ACC112 (cell line): ENCODE results near the gene PARP12.

Experiments
- H2AFZ ChIP-seq: fragments of 200-600 bp; sonication (generic); one replicate; pipeline ENCODE4 v1.6.0; 2017; ENCODE audit warnings: antibody characterized with exemption, low read length; ENCODE audit not compliant: unreplicated experiment
- H3K27ac ChIP-seq: fragments of 200-600 bp; sonication (generic); 2 replicates; pipeline ENCODE4 v1.5.1; 2014; ENCODE audit warnings: low read depth, mild to moderate bottlenecking, antibody characterized with exemption, low read length, moderate library complexity
- H3K27me3 ChIP-seq: fragments of 200-600 bp; sonication (generic); 2 replicates; pipeline ENCODE4 v1.6.1; 2014; ENCODE audit warnings: mild to moderate bottlenecking, antibody characterized with exemption, low read length, moderate library complexity, mixed read lengths; ENCODE audit not compliant: insufficient read depth
- H3K36me3 ChIP-seq: fragments of 200-600 bp; sonication (generic); 2 replicates; pipeline ENCODE4 v1.6.1; 2016; ENCODE audit warnings: mild to moderate bottlenecking, antibody characterized with exemption, low read length, moderate library complexity, mixed read lengths; ENCODE audit not compliant: insufficient read depth
- H3K4me1 ChIP-seq: fragments of 200-600 bp; sonication (generic); one replicate; pipeline ENCODE4 v1.6.1; 2016; ENCODE audit warnings: low read length, mixed read lengths; ENCODE audit not compliant: insufficient read depth, unreplicated experiment, control insufficient read depth
- H3K4me3 ChIP-seq: fragments of 200-600 bp; sonication (generic); 2 replicates; pipeline ENCODE4 v1.5.1; 2014; ENCODE audit warnings: mild to moderate bottlenecking, low read depth, low read length
- H3K79me2 ChIP-seq: fragments of 200-600 bp; sonication (generic); one replicate; pipeline ENCODE4 v1.6.0; 2016; ENCODE audit warnings: low read length; ENCODE audit not compliant: control insufficient read depth, unreplicated experiment, insufficient read depth

Gene PARP12

GRCh38 chr7:140004672-140005071 lies 58.1 kb downstream of the PARP12 start:
- H2AFZ ChIP-seq = no peak overlapping the region
- no peak overlapping the region for H3K4me3 ChIP-seq
- no peaks in the 10 kb centered on the region for H3K27me3 ChIP-seq

DNA sequence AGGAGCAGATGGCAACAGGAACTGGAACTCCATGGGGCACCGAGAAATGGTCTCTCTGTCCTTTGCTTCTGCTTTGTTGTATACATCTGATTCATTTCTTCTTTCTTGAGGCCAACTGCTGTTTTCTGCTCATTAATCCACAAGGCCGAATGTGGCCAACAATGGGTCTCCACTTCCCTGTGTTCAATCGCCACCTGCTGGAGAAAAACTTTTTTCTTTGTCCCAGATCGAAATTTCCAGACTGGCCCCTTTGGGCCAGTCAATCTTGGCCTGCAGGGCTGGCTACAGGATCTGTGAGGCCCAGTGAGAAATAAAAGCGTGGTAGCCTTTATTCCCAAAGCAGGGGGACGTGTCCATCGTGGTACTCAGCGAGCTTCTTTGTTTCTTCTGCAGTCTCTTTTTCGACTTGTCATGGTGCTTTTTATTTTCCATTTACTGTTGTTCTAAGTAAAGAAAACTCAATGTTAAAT lies 58.8 kb downstream of the PARP12 start:
- no peaks in the 10 kb centered on the region for H3K36me3 ChIP-seq
- H3K27ac ChIP-seq = no peak overlapping the region
- no peak overlapping the region for H3K4me3 ChIP-seq
- H2AFZ ChIP-seq = no peak overlapping the region
- no peaks in the 10 kb centered on the region for H3K27me3 ChIP-seq
- H3K79me2 ChIP-seq = no peaks in the 10 kb centered on the region
- no peaks in the 10 kb centered on the region for H3K4me1 ChIP-seq

More at GRCh38 chr7:140004672-140005071, 58.1 kb downstream of the PARP12 start:
- Histone ChIP-seq H3K27ac (no peak overlapping the region), H3K4me1 (no peaks in the 10 kb centered on the region), H3K79me2 (no peaks in the 10 kb centered on the region), H3K36me3 (no peaks in the 10 kb centered on the region)

GRCh38 chr7:140000666-140001268 lies 62.0 kb downstream of the PARP12 start:
- no peak overlapping the region for H3K27ac ChIP-seq
- H3K4me3 ChIP-seq = no peak overlapping the region
- peaks cover under 1% of the 10 kb centered on the region for H3K4me1 ChIP-seq
- H3K27me3 ChIP-seq = no peaks in the 10 kb centered on the region
- no peak overlapping the region for H2AFZ ChIP-seq
- no peaks in the 10 kb centered on the region for H3K36me3 ChIP-seq
- no peaks in the 10 kb centered on the region for H3K79me2 ChIP-seq

DNA sequence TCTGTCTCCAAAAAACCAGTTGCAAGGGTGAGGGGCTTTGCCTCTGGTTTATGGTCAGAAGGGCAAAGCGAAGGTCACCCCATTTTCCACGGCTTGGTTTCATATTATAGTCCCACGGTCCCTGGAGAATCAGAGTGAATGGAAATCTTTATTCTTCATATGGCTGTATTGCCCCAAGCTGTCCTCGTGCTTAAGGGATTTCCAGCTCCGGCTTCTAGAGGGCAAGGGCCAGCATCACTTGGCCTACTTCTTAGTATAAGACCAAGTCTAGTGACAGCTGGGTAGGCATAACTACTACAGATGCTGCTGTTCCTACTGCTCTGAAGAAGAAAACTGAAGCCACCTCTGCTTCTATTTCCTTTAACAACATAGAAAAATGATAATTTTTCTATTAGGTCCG lies 63.2 kb downstream of the PARP12 start:
- H3K4me1 ChIP-seq = peaks cover 8% of the 10 kb centered on the region
- no peaks in the 10 kb centered on the region for H3K79me2 ChIP-seq
- no peaks in the 10 kb centered on the region for H3K36me3 ChIP-seq
- H2AFZ ChIP-seq = no peak overlapping the region
- no peaks in the 10 kb centered on the region for H3K27me3 ChIP-seq
- no peak overlapping the region for H3K4me3 ChIP-seq
- H3K27ac ChIP-seq = no peak overlapping the region

- Histone ChIP-seq H2AFZ (no peak overlapping the region), H3K79me2 (no peaks in the 10 kb centered on the region), H3K27ac (no peak overlapping the region), H3K27me3 (no peaks in the 10 kb centered on the region), H3K36me3 (no peaks in the 10 kb centered on the region), H3K4me3 (no peak overlapping the region), H3K4me1 (peaks cover 8% of the 10 kb centered on the region)
Observed at GRCh38 chr7:139998572-139998971, 64.2 kb downstream of the PARP12 start.

DNA sequence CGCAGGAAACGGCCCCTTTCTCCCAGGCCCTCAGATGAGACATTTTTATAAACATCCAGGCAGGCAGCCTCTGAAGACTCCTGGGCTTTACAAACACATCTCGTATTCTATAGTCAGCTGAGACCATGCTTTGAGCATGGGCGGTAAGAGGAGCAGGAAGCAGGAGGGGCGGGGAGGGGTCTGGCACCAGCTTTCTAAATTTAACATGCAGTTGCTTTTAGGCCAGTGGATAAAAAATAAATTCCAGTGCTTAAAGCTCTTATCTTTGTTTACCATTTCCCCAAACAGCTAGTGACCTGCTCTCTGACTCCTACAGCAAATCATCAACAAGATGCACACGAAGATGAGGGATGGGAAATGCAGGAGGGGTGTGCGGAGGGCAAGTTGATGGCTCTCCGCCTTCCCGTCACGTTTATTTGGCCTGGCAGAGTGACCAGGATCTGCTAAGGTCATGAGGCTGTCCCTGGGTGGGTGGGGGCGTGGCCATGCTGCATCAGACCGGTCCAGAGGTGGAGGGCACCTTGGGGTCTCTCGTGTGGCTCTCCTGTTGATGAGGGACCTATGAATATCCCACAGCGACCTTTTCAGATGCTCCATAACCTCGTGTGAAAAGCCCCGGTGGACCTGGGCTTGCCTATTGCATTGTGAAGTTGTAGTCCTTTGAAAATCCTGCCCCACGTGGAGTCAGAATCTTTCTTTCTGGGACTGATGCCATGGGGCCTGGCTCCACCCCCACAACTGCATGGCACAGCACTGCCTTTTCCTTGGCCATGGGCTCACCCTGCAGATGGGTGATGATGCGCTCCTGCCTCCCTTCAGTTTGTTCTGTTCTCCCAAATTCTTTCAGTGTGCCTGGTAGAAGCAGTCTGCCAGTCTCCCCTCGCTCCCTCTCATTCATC lies 67.5 kb downstream of the PARP12 start:
- Histone ChIP-seq H3K27ac (no peak overlapping the region), H3K4me1 (peaks cover 12% of the 10 kb centered on the region), H2AFZ (no peak overlapping the region), H3K27me3 (no peaks in the 10 kb centered on the region), H3K4me3 (no peak overlapping the region), H3K36me3 (no peaks in the 10 kb centered on the region), H3K79me2 (no peaks in the 10 kb centered on the region)

DNA sequence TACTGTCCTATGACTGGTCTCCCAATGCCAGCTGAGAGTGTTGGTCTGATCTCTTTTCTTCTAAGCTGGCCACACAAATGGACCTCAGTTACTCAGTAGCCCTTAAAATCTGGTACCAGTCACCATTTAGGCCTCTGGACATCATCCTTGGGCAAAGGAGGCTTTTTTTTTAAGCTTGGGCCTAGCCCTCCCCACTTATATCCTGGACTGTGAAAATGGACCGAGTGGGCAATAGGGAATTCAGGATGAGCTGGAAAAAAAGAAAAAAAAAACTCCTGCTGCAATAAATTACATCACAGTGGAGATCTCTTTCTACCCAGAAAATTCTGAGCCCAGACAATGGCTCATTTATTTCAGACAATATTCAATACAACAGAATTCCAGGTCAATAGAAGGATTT lies 68.4 kb downstream of the PARP12 start:
- Histone ChIP-seq H2AFZ (no peak overlapping the region), H3K36me3 (no peaks in the 10 kb centered on the region), H3K4me3 (no peak overlapping the region), H3K27ac (no peak overlapping the region), H3K4me1 (peaks cover 12% of the 10 kb centered on the region), H3K79me2 (no peaks in the 10 kb centered on the region), H3K27me3 (no peaks in the 10 kb centered on the region)

DNA sequence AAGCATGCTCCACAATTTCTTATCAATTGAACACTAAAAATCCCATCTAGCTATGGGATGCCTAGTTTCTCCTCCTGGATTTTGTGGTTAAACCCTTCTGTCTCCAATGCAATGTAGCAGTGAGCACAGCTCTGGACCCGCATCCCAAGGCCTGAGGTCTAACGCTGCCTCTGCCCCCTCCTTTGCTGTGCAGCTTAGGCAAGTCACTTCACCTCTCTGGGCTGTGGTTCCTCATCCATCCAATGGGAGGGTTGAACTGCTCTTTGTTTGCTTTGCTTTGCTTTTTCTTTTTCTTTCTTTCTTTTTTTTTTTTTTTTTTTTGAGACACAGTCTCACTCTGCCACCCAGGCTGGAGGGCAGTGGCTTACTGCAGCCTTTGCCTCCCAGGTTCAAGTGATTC lies 69.2 kb downstream of the PARP12 start:
- Histone ChIP-seq H3K4me3 (no peak overlapping the region), H3K4me1 (peaks cover 12% of the 10 kb centered on the region), H3K36me3 (no peaks in the 10 kb centered on the region), H3K27me3 (no peaks in the 10 kb centered on the region), H2AFZ (no peak overlapping the region), H3K27ac (no peak overlapping the region), H3K79me2 (no peaks in the 10 kb centered on the region)

GRCh38 chr7:139993169-139993568 lies 69.6 kb downstream of the PARP12 start:
- Histone ChIP-seq H3K79me2 (no peaks in the 10 kb centered on the region), H3K27me3 (no peaks in the 10 kb centered on the region), H3K4me1 (peaks cover 12% of the 10 kb centered on the region), H3K36me3 (no peaks in the 10 kb centered on the region), H3K27ac (no peak overlapping the region), H2AFZ (no peak overlapping the region), H3K4me3 (no peak overlapping the region)

DNA sequence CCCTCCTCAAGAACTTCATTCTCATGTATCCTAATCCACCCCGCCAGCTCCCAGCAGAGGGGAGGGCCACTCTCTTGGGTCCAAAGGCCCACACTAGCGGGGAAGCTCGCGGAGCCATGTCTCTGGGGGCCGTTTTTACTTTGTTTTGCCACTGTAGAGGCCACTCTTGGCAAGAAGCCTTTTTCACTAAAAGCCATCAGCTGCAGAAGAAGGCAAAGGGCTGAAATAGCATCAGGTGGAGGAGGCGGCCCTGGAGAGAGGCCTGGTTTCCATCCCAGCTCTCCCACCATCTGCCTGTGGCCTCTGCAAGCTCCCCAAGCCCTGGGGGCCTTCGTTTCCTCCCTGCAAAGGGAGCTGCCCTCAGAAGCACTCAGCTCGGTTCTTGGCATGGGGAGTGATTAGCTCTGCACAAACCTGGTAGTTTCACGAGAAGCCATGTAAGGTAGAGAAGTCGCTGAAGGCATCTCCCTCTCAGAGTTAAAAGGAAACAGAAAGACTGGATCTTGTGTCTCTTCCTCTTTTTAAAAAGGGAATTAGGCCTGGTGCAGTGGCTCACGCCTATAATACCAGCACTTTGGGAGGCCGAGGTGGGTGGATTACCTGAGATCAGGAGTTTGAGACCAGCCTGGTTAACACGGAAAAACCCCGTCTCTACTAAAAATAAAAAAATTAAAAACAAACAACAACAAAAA lies 70.3 kb downstream of the PARP12 start:
- Histone ChIP-seq H3K27ac (no peak overlapping the region), H2AFZ (no peak overlapping the region), H3K79me2 (no peaks in the 10 kb centered on the region), H3K36me3 (no peaks in the 10 kb centered on the region), H3K4me3 (no peak overlapping the region), H3K27me3 (no peaks in the 10 kb centered on the region), H3K4me1 (peaks cover 12% of the 10 kb centered on the region)
